ENCODE data around the gene EHBP1. TPM values are rescaled to one million over a fixed set of nuclear protein-coding genes. Genes with fewer than 3 reads are reported as not detected.

Gene EHBP1
- total RNA-seq, 4 donors from 2014 or later = 52.6 to 167 (median 135) TPM

DNA sequence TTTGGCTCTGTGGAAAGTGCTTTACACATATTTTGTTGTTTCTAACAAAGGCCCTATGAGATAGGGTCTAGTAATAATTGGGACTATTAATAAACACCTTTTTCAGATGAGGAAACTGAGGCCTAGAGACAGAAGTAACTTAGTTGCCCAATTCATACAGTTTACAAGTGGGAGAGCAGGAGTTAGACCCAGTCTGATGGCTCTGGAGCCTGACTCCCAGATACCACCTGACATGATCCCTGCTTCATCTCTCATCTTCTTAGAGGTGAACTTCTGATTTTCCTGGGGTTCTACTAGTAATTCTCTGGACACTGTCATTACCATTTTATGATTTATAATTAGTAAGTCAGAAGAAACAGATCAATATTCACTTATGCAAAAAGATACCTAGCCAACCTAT lies 296.1 kb downstream of the EHBP1 start:
- H3K27me3 ChIP-seq = no peaks in the 10 kb centered on the region
- no peak overlapping the region for H3K4me3 ChIP-seq
- no peaks in the 10 kb centered on the region for H3K4me1 ChIP-seq
- no peaks in the 10 kb centered on the region for H3K9me3 ChIP-seq
- intact Hi-C loops (cut with DNase I; ENCODE audit: low total_unique reads) = no loop called here
- DNase-seq = no peak
- no peak for TF ChIP-seq POLR2A (IDR thresholded peaks at IDR 0.05)
- TF ChIP-seq, protein P1, sequence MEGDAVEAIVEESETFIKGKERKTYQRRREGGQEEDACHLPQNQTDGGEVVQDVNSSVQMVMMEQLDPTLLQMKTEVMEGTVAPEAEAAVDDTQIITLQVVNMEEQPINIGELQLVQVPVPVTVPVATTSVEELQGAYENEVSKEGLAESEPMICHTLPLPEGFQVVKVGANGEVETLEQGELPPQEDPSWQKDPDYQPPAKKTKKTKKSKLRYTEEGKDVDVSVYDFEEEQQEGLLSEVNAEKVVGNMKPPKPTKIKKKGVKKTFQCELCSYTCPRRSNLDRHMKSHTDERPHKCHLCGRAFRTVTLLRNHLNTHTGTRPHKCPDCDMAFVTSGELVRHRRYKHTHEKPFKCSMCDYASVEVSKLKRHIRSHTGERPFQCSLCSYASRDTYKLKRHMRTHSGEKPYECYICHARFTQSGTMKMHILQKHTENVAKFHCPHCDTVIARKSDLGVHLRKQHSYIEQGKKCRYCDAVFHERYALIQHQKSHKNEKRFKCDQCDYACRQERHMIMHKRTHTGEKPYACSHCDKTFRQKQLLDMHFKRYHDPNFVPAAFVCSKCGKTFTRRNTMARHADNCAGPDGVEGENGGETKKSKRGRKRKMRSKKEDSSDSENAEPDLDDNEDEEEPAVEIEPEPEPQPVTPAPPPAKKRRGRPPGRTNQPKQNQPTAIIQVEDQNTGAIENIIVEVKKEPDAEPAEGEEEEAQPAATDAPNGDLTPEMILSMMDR (IDR thresholded peaks at IDR 0.05) = no peak
- no peaks in the 10 kb centered on the region for H3K36me3 ChIP-seq
- H3K27ac ChIP-seq = no peak overlapping the region

DNA sequence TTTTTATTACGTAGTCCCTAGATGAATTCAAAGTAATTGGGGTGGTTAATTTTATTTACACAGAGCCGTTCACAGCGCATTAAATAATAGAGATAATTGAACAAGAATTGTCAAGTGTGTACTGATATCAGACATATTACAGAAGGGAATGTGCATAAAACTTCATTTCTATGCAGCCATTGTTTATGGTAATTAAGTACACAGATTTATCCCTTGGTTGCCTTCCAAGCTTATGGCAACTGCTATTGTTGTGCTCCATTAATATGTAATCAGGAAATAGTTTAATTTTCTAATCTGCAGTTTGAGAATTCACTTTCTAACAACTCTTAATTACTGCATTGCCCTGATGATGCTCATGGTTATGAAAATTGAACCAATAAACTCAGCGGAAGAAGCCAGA lies 297.8 kb downstream of the EHBP1 start:
- DNase-seq = no peak
- no peak for TF ChIP-seq POLR2A (IDR thresholded peaks at IDR 0.05)
- TF ChIP-seq, protein P1 (IDR thresholded peaks at IDR 0.05) = no peak
- Histone ChIP-seq H3K27ac (no peak overlapping the region), H3K4me3 (no peak overlapping the region), H3K36me3 (no peaks in the 10 kb centered on the region), H3K27me3 (no peaks in the 10 kb centered on the region), H3K4me1 (no peaks in the 10 kb centered on the region), H3K9me3 (no peaks in the 10 kb centered on the region)
- intact Hi-C loops (cut with DNase I; ENCODE audit: low total_unique reads) = no loop called here

DNA sequence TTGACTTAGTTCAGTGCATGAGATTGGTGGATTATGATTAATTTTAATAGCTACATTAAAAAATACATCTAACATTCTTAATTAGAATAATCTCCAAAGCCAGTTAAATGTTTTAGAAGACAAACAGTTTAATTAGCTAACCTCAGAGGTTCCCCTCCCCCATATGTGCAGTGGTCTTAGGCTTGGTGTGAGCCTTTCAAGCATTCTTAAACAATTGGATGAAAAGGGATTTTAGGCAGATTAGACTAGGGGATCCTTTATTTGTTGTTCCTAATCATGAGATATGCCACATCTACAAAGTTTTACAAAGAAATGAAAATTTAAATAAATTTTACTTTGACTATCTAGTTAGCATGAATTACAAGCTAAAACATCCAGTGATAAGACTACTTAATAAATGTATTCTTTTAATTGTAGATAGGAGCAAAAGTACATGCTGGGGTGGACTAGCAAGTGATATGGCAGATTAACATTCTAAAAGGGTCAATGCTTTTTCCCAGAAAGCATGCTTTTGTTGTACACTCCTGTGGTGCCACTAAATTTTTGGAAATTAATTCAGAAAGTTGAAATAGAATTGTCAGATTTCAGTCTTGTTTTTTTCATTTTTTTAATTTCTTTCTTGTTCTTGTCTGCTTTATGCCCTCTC lies 302.4 kb downstream of the EHBP1 start:
- no peaks in the 10 kb centered on the region for H3K36me3 ChIP-seq
- intact Hi-C loops (cut with DNase I; ENCODE audit: low total_unique reads) = no loop called here
- H3K27me3 ChIP-seq = no peaks in the 10 kb centered on the region
- no peak overlapping the region for H3K4me3 ChIP-seq
- no peaks in the 10 kb centered on the region for H3K9me3 ChIP-seq
- no peak overlapping the region for H3K27ac ChIP-seq
- DNase-seq = no peak
- H3K4me1 ChIP-seq = no peaks in the 10 kb centered on the region
- TF ChIP-seq, protein P1 (IDR thresholded peaks at IDR 0.05) = no peak
- no peak for TF ChIP-seq POLR2A (IDR thresholded peaks at IDR 0.05)

DNA sequence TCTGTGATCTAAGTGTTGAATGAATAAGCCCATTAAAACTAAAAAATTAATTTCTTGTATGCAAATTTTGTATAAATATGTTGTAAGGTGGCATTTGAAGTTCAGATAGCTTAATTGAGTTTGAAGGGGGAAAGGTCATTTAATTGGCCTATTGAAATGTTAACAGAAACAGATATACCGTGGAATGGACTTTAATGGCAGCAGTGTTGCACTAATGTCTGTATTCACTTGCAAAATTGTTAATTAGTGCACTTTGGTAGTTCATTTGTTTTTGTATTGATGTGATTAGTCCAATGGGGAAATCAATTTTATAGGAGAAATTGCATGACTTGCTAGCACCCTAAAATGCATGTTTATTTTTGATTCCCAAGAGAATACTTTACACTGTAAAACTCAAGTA lies 303.3 kb downstream of the EHBP1 start:
- Histone ChIP-seq H3K36me3 (no peaks in the 10 kb centered on the region), H3K27ac (no peak overlapping the region), H3K4me3 (no peak overlapping the region), H3K9me3 (no peaks in the 10 kb centered on the region), H3K27me3 (no peaks in the 10 kb centered on the region), H3K4me1 (no peaks in the 10 kb centered on the region)
- intact Hi-C loops (cut with DNase I; ENCODE audit: low total_unique reads) = no loop called here
- TF ChIP-seq POLR2A (IDR thresholded peaks at IDR 0.05) = no peak
- TF ChIP-seq, protein P1 (IDR thresholded peaks at IDR 0.05) = no peak
- no peak for DNase-seq

DNA sequence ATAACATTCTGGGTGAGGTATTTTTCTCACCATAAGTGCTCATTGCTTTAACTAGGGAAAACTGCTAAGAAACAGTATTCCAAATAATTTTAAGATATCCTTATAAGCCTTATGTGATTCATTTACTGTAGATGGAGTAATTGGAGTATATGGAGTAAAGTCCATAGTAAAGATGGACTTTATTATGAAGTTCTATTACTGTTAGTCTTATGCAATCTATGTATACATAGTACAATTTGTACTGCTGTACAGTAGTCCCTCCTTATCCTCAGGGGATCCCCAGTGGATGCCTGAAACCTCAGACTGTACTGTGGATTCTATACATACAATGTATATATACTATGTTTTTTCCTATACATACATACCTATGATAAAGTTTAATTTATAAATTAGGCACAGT lies 304.0 kb downstream of the EHBP1 start:
- intact Hi-C loops (cut with DNase I; ENCODE audit: low total_unique reads) = no loop called here
- TF ChIP-seq POLR2A (IDR thresholded peaks at IDR 0.05) = no peak
- TF ChIP-seq, protein P1 (IDR thresholded peaks at IDR 0.05) = no peak
- no peaks in the 10 kb centered on the region for H3K9me3 ChIP-seq

More for the DNA sequence above, 304.0 kb downstream of the EHBP1 start:
- Histone ChIP-seq H3K4me1 (no peaks in the 10 kb centered on the region), H3K27ac (no peak overlapping the region), H3K4me3 (no peak overlapping the region), H3K36me3 (no peaks in the 10 kb centered on the region), H3K27me3 (no peaks in the 10 kb centered on the region)
- no peak for DNase-seq

Measured in uterus (tissue), 4 donors.